GM19463 (cell line): ENCODE results near the gene NME9.

Experiments used
- ATAC-seq: cut with Tn5 transposase; IDR thresholded peaks from one replicate; pipeline ENCODE4 v1.9.1; 2021; ENCODE audit warnings: mild to moderate bottlenecking, moderate library complexity; ENCODE audit not compliant: unreplicated experiment

NME9 gene

GRCh38 chr3:138336454-138336999 is 6.9 kb upstream of the NME9 start:
- no peak for ATAC-seq

- ATAC-seq: no peak
Observed at GRCh38 chr3:138334608-138335007, 5.0 kb upstream of the NME9 start.

- no peak for ATAC-seq
Observed at GRCh38 chr3:138332472-138333073, 2.9 kb upstream of the NME9 start.

GRCh38 chr3:138331143-138331894 is 1.7 kb upstream of the NME9 start:
- ATAC-seq: no peak

GRCh38 chr3:138329984-138330293 is 288 bp upstream of the NME9 start:
- no peak for ATAC-seq

- no peak for ATAC-seq
Observed at GRCh38 chr3:138328341-138328740, 1.3 kb downstream of the NME9 start.

- ATAC-seq: no peak
Observed at GRCh38 chr3:138327831-138328230, 1.8 kb downstream of the NME9 start.

- ATAC-seq: no peak
Observed at GRCh38 chr3:138326866-138327595, 2.6 kb downstream of the NME9 start.

- ATAC-seq: no peak
Observed at GRCh38 chr3:138325990-138326389, 3.7 kb downstream of the NME9 start.

GRCh38 chr3:138323971-138324370 is 5.7 kb downstream of the NME9 start:
- no peak for ATAC-seq

GRCh38 chr3:138317687-138318086 is 12.0 kb downstream of the NME9 start:
- no peak for ATAC-seq

GRCh38 chr3:138314751-138315150 is 14.9 kb downstream of the NME9 start:
- ATAC-seq: no peak

- ATAC-seq: no peak
Observed at GRCh38 chr3:138310494-138310893, 19.2 kb downstream of the NME9 start.

- ATAC-seq: no peak
Observed at GRCh38 chr3:138308783-138309182, 20.9 kb downstream of the NME9 start.

- no peak for ATAC-seq
Observed at GRCh38 chr3:138307899-138308298, 21.8 kb downstream of the NME9 start.

- no peak for ATAC-seq
Observed at GRCh38 chr3:138303474-138303873, 26.2 kb downstream of the NME9 start.

GRCh38 chr3:138300647-138301046 is 29.0 kb downstream of the NME9 start:
- no peak for ATAC-seq

- no peak for ATAC-seq
Observed at GRCh38 chr3:138297876-138298275, 31.8 kb downstream of the NME9 start.

GRCh38 chr3:138297059-138297607 is 32.5 kb downstream of the NME9 start:
- no peak for ATAC-seq

- ATAC-seq: no peak
Observed at GRCh38 chr3:138296639-138297038, 33.0 kb downstream of the NME9 start.

GRCh38 chr3:138289701-138290100 is 40.0 kb downstream of the NME9 start:
- no peak for ATAC-seq

- no peak for ATAC-seq
Observed at GRCh38 chr3:138289260-138289659, 40.4 kb downstream of the NME9 start.
